Left renal cortex interstitium (tissue), 4 donors: Measurements from ENCODE around the gene TRAF3. TPM values are rescaled to one million over a fixed set of nuclear protein-coding genes. Genes with fewer than 3 reads are reported as not detected.
"Not testable (repeated sequence)": the region's sequence is repeated elsewhere in the genome, so short reads cannot be mapped to it uniquely, and the experiment has no call there.

ENCODE experiments used
- DNase-seq, 4 donors: peaks; one replicate each; pipeline ENCODE4 v3.0.0-alpha.2; 2013; ENCODE audit warnings: low read depth in 4 of 4, low spot score in 2 of 4, missing footprints in 1 of 4
- polyA plus RNA-seq, 4 donors: library from polyadenylated mRNA; unstranded; fragments of 120-200 nt; gene quantifications; one replicate each; pipeline ENCODE4 v1.2.1, GENCODE V29; 2013; ENCODE audit not compliant: insufficient read length in 4 of 4

TRAF3 gene
- polyA plus RNA-seq, 4 donors = 13.9 to 18.1 (median 16.7) TPM

- DNase-seq = no peak
Measured at GRCh38 chr14:102857444-102857843, 80.2 kb downstream of the TRAF3 start.

GRCh38 chr14:102859911-102860310 is 82.7 kb downstream of the TRAF3 start:
- no peak for DNase-seq

- DNase-seq = no peak
Measured at GRCh38 chr14:102862154-102862773, 85.0 kb downstream of the TRAF3 start.

GRCh38 chr14:102863381-102863780 is 86.1 kb downstream of the TRAF3 start:
- DNase-seq = no peak

GRCh38 chr14:102865916-102866315 is 88.7 kb downstream of the TRAF3 start:
- not testable (repeated sequence) for DNase-seq

GRCh38 chr14:102866982-102867761 is 89.9 kb downstream of the TRAF3 start:
- DNase-seq = no peak

GRCh38 chr14:102867826-102868580 is 90.8 kb downstream of the TRAF3 start:
- no peak for DNase-seq

GRCh38 chr14:102868956-102869547 is 91.8 kb downstream of the TRAF3 start:
- no peak for DNase-seq

- DNase-seq = no peak
Measured at GRCh38 chr14:102870246-102870645, 93.0 kb downstream of the TRAF3 start.

GRCh38 chr14:102870994-102871831 is 94.0 kb downstream of the TRAF3 start:
- DNase-seq = no peak

GRCh38 chr14:102872020-102872419 is 94.8 kb downstream of the TRAF3 start:
- DNase-seq = no peak

GRCh38 chr14:102873131-102873530 is 95.9 kb downstream of the TRAF3 start:
- no peak for DNase-seq

- no peak for DNase-seq
Measured at GRCh38 chr14:102873546-102874061, 96.4 kb downstream of the TRAF3 start.

GRCh38 chr14:102875652-102876051 is 98.4 kb downstream of the TRAF3 start:
- no peak for DNase-seq

- not testable (repeated sequence) for DNase-seq
Measured at GRCh38 chr14:102877511-102877910, 100.3 kb downstream of the TRAF3 start.

- DNase-seq = no peak
Measured at GRCh38 chr14:102878174-102878969, 101.1 kb downstream of the TRAF3 start.

- DNase-seq = no peak
Measured at GRCh38 chr14:102878970-102879460, 101.8 kb downstream of the TRAF3 start.

- no peak for DNase-seq
Measured at GRCh38 chr14:102882226-102882906, 105.1 kb downstream of the TRAF3 start.
